ENCODE results near the gene TRIM39.

DNA sequence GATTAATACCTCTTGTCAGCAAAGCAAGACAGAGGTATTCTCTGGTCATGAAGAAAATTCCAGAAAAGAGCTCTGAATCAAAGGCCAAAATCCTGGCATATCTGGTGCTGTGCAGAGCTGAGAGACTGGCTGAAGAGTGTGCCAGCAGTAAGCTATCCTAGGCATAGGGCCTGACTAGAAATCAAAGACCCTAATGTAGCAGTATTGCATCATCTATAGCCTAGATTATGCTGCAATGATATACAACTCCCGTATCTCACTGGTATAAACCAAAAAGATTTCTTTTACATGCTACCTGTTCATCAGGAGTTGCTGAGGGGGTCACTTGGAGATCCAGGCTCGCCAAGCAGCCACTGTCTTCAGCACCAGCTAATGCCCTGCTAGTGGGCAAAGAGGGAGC, 30.9 kb upstream of the TRIM39 start:
- TF ChIP-seq, protein P1, sequence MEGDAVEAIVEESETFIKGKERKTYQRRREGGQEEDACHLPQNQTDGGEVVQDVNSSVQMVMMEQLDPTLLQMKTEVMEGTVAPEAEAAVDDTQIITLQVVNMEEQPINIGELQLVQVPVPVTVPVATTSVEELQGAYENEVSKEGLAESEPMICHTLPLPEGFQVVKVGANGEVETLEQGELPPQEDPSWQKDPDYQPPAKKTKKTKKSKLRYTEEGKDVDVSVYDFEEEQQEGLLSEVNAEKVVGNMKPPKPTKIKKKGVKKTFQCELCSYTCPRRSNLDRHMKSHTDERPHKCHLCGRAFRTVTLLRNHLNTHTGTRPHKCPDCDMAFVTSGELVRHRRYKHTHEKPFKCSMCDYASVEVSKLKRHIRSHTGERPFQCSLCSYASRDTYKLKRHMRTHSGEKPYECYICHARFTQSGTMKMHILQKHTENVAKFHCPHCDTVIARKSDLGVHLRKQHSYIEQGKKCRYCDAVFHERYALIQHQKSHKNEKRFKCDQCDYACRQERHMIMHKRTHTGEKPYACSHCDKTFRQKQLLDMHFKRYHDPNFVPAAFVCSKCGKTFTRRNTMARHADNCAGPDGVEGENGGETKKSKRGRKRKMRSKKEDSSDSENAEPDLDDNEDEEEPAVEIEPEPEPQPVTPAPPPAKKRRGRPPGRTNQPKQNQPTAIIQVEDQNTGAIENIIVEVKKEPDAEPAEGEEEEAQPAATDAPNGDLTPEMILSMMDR (IDR thresholded peaks at IDR 0.05), result no peak
- no peak for TF ChIP-seq EP300 (IDR thresholded peaks at IDR 0.05)
